ENCODE measurements around the gene ZNF669. TPM values are rescaled to one million over a fixed set of nuclear protein-coding genes. Genes with fewer than 3 reads are reported as not detected.

Gene ZNF669
- total RNA-seq, 1 donor from 2014 or later: 9.6 TPM

DNA sequence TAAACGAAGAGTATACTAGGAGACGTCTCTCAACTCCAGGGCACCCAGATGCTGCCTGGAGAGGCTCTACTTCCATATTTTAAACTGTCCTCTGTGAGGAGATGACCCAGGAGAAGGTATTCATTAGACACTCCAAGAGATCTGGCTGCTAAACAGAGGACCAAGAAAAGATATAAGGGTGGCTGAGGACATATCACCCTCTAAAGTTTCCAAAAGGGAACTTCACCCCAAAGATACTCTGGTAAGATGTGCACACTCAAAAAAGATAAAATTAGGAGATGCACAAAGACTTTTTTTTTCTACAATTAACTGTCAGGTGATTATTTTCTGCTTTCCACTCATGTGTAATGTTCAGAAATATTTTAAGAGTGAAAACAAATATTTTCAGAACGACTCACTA lies 26.9 kb downstream of the ZNF669 start:
- DNase-seq (ENCODE audit: low read depth in 2 of 2): no peak

DNA sequence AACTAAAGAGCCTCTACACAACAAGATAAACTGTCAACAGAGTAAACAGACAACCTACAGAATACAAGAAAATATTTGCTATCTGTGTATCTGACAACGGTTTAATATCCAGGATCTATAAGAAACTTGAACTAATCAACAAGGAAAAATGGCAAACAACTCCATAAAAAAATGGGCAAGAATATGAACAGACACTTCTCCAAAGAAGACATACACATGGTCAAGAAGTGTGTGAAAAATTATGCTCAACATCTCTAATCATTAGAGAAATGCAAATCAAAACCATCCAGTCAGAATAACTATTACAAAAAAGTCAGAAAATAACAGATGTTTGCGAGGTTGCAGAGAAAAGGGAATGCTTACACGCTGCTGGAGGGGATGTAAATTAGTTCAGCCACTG lies 33.5 kb downstream of the ZNF669 start:
- no peak for DNase-seq (ENCODE audit: low read depth in 2 of 2)

DNA sequence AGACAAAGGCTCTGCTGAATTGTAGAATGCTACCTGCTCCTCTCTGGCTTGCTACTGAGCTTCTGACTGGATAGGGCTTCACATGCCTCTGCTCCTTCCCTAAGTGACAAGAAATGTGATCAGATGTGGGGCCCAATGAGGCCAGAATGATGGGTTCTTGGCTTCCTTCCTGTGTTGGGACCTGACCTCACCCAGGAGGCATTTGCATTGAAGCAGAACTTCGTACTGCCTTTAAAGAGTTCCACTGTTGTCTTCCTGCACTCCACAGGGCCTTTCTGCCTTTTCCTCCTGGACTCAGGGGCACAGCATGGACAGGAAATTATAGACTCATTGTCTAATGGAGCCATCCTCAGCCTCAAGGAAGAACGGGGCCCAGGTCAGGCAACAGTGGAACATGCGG lies 39.9 kb downstream of the ZNF669 start:
- DNase-seq (ENCODE audit: low read depth in 2 of 2): no peak

DNA sequence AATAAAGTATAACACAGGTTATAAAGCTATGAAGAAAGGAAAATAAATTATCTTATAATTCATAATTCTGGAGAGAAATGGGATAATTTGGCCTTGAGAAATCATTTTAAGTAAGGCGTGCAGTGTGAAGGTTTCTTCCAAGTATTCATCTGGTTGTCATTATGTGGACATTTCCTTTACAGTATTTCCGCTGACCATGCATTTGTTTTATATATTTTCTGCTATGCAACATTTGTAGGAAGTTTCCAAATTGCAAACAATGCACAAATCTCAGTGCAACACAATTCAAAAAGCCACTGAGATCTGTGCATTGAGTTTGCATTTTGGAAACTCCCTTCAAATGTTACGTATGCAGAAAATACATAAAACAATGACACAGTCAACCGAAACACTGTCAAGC lies 43.4 kb downstream of the ZNF669 start:
- DNase-seq (ENCODE audit: low read depth in 2 of 2): no peak

DNA sequence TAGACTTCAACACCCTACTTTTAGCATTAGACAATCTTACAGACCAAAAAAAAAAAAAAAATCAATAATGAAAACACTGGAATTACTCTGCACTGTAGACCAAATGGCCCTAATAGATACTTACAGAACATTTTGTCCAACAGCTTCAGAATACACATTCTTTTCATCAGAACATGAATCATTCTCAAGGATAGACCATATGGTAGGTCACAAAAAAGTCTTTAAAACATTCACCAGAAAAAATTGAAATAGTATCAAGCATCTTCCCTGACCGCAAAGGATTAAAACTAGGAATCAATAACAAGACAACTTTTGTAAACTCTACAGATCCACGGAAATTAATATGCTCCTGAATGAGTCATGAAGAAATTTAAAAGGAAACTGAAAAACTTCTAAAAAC lies 48.1 kb downstream of the ZNF669 start:
- no peak for DNase-seq (ENCODE audit: low read depth in 2 of 2)

DNA sequence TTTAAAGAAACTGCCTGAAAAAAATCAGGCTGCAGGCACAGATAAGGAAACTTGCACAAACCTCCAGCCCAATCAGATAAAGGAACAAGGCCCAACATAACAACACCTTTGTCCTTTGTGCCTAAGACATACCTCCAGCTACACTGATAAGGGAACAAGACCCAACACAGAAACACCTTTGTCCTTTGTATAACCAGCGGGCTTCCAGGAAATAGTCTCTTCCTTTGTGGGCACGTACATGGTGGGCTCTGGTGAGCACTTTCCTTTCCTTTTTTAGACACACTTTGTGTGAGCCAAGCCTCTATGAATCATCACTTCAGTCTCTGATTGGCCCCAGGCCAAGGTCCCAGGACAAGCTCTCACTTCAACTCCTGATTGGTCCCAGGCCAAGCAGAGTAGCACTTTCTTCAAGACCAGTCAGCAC lies 49.2 kb downstream of the ZNF669 start:
- DNase-seq (ENCODE audit: low read depth in 2 of 2): peak in 1 of 2 donors; percentile 70

Other genes with a start within 250 kb of the ZNF669 start
- 20.5 and 22.9 TPM in 2 replicates for gene AHCTF1, start 172.4 kb downstream of the ZNF669 start, total RNA-seq
- gene ZNF695, start 96.3 kb downstream of the ZNF669 start, total RNA-seq: 1.0 and 2.4 TPM in 2 replicates
- 6.2 and 7.4 TPM in 2 replicates for gene ZNF670, start 25.5 kb downstream of the ZNF669 start, total RNA-seq
- gene ZNF124, start 67.7 kb upstream of the ZNF669 start, total RNA-seq: 43.4 and 52.9 TPM in 2 replicates
- gene VN1R5, start 151.7 kb upstream of the ZNF669 start, total RNA-seq: not detected in 2 replicates
- 17.2 and 24.3 TPM in 2 replicates for gene ZNF496, start 227.5 kb upstream of the ZNF669 start, total RNA-seq